SK-N-MC (cell line): ENCODE results near the gene MAGED4B.
"Not testable (repeated sequence)": the region's sequence is repeated elsewhere in the genome, so short reads cannot be mapped to it uniquely, and the experiment has no call there.

Source experiments
- EZH2 ChIP-seq: fragments of 200-600 bp; sonication (generic); IDR thresholded peaks from one replicate; pipeline ENCODE4 v1.6.1; 2017; ENCODE audit warnings: antibody characterized with exemption
- POLR2AphosphoS5 ChIP-seq: IDR thresholded peaks from 2 replicates; pipeline ENCODE4 v1.6.1; 2012; ENCODE audit warnings: mild to moderate bottlenecking, low read depth, low read length, borderline replicate concordance

DNA sequence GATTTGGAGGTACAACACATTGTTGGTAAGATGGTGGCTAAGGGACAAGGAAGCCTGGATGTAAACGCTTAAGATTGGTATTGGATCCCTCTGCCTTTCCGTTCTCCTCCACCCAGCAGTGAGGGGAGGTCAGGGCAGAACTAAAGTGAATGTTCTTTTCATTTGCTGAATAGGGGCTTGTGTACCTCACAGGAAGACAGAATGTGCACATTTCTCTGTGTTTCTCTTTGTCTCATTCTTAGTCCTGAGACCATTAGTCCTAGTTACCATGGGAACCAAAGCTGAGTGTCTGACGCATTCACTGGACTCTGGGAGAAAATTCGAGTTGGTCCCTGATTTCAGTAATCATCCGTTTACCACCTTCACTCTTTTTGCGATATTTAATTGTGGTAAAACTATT is 26.7 kb downstream of the MAGED4B start:
- not testable (repeated sequence) for TF ChIP-seq EZH2, POLR2AphosphoS5
